ENCODE data around the gene TLDC2.
"Not testable (repeated sequence)": the region's sequence is repeated elsewhere in the genome, so short reads cannot be mapped to it uniquely, and the experiment has no call there.

Gene TLDC2

DNA sequence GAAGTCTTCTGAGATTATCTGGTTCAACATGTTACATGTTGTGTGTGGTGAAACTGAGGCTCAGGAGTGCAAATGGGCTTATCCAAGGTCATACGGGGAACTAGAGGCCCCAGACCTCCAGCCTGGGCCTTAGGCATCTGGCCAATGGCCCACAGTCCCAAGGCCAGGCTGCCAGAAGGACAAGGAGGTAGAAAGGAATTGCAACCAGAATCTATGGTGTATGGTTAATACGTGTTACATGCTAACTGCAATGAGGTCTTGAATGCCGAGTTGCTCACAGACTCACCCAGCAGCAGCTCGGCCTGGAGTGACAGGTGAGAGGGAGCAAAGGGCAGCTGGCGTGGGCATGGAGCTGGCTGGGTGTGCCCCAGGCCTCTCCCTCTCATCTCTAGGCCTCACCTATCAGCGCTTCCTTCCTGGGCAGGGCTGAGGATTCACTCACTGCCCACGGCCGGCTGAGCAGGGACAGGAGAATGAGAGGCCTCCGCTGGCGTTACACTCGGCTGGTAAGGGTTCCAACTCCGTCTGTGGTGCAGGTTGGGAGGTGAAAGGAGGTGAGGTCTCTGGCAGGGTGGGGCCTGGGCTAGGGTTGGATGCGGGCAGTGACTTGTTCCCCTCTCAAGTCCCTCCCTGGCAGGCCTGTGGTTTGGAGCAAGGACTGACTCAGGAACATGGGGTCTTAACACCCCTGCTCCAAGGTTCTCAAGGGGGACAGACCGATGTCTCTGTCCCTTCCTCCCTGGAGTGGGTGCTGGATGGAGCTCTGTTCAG is at the start of gene TLDC2:
TSS of gene TLDC2 (plus strand) at position 437 of the 771 bp plus-strand sequence. CDS start at position 474, 37 bp downstream.
- no peak for DNase-seq

DNA sequence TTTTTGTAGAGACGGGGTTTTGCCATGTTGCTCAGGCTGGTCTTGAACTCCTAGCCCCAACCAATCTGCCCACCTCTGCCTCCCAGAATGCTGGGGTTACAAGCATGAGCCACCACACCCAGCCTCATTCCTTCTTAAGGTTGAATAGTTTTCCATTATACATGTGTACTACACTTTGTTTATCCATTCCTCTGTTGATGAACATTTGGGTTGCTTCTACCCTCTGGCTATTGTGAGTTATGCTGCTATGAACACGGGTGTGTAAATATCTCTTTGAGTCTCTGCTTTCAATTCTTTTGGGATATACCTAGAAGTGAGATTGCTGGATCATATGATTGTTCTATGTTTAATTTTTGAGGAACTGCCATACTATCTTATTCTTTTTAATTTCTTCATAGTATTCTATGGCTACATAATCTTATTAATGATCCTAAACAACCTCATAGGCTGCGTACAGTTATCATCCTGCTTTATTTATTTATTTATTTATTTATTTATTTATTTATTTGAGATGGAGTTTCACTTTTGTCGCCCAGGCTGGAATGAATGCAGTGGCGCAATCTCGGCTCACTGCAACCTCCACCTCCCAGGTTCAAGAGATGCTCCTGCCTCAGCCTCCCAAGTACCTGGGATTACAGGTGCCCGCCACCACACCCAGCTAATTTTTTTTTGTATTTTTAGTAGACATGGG is 49.2 kb upstream of the TLDC2 start:
- no peak for DNase-seq

DNA sequence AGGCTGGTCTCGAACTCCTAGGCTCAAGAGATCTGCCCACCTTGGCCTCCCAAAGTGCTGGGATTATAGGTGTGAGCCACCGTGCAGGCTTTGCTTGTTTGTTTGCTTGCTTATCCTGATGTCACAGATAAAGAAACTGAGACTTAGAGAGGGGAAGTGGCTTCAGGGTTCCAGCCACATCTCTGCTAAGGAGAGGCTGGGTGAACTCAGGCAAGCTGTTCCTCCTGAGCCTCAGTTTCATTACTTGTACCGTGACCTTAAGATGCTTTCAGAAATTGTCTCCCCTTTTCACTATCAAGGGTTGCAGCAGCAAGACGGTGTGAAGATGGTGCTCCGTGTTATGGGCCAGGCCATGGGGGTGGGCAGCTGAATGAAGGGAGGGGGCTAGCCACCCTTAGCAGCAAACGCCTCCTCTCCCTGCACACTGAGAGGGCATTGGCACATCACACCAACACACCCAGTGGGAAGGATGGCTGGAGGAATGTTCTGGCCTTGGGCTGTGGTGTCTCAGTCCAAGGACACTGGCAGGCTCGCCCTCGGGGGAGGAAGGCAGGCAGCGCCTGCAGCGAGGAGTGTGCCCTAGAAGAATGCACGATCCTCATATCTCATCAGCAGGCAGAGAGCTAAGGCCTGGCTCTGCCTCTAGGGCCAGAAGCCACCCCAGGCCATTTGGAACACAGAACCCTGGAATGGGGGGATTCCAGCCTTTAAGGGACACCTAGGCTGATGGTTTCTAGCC is 48.2 kb upstream of the TLDC2 start:
- no peak for DNase-seq

DNA sequence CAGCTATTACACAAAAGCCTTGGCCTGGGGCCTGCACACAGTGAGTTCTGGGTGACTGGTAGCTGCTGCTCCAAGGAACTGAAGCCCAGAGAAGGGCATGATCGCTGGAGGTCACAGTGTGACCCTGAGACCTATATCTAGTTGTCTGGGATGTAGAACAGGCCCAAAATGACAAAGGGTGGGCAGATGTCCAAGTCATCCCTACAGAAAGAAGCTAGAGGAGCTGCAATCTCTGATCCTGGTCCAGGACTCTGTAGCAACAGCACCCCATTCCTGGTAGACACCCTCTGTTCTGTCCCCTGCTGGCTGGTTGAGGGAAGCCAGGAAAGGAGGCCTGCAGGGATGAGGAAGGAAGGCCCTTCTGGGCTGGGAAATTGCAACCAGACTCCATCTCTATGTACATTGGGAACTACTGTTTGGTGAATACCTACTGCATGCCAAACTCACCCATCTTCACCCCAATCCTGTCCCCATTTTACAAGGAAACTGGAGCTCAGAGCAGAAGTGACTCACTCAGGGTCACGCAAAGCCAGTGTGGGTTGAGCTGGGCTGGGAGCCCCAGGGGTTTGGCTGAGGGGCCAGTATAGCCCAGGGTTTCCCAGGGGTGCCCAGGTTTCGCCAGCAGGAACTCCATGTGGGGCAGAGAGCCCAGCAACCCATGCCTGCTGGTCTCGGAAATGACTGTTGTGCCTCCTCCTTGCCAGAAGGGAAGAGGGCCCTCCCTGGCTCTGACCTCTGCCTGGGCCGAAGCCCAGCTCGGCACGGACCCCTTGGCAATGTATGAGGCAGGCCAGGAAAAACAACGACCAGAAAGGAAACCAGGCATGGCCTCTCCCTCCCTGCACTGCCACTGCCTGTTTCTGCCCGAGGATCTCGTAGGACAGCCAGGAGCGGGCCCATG is 44.9 kb upstream of the TLDC2 start:
- DNase-seq, result no peak

DNA sequence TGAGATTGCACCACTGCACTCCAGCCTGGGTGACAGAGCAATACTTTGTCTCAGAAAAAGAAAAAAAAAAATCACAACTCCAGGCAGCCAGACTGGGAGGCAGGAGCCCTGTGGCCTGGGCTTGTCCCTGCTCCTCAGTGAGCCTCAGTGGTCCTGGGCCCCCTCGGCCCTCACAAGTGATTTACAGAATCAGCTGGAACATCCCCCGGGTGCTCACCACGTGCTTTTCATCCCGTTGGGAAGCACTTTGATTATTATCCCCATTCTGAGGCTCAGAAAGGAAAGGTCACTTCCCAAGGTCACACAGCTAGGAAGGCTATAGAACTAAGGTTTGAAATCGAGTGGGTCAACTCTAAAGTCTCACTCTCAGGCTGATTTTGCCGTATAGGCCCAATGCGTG is 43.1 kb upstream of the TLDC2 start:
- no peak for DNase-seq

DNA sequence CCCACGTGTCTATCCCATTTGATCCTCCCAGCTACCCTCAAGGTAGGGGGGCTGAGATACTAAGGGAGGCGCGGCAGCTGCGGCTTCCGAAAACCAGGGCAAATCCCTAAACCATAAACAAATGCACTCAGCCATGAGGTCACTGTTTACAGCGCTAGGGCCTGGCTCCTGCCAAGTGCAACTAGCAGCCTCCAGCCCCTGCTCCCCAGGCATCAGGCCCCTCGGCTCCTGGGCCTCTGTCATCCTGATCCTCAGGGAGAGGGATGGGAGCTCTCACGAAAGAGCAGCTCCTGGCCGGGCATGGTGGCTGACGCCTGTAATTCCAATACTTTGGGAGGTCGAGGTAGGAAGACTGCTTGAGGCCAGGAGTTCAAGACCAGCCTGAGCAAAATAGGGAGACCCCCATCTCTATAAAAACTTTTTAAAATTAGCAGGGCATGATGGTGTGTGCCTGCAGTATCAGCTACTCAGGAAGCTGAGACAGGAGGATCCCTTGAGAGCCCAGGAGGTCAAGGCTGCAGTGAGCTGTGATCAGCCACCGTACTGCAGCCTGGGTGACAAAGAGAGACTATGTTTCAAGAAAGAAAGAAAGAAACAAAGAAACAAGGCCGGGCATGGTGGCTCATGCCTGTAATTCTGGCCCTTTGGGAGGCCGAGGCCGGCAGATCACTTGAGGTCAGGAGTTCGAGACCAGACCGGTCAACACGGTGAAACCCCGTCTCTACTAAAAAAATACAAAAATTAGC is 42.5 kb upstream of the TLDC2 start:
- no peak for DNase-seq

DNA sequence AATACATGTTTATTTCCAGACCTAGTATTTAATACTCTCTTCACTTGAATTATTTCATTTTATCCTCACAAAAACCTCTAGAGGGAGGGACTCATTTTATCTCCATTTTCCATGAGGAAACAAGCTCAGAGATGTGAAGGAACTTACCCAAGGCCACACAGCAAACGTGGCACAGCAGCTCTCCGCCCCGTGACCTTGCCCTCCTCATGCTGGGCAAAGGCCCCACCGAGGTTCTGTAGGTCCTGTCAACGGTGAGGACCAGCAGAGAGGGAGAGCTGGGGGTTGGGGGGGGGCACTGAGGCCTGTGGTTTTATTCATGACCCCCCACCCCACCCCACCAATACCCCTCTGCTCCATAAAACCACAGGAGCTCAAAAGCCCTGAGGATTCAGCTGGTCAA is 40.9 kb upstream of the TLDC2 start:
- no peak for DNase-seq

DNA sequence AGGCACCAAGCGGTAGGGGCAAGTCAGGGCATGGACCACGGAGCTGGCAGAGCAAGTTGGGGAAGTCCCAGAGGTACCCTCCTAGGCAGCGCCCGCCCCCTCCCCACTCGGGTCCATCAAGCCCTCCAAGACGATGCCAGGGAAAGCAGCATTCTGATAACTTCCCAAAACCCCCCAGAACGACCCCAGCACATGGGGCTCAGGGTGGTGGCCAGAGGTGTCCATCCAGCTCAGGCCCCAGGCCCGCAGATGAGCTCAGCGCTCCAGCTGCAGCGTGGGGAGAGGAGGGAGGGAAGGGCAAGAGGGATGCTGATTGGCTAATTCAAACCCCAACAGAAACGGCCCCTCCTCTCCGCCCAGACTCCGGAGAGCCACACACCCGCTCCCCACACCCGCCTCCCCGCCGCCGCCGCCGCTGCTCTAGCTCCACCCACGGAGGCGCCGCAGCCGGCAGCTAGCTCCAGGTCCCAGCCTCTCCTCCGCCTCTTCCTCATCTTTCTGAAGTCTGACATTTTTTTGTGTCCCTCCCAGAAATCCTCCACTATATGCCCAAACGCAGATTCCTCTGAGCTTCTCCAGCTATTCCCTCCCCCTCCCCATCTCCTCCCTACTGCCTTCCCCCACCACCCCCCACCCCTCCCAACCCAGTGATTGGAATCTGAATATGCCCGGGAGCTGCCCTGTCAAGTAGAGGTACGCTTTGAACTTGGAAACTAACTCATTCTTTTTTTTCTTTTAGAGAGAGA is 40.3 kb upstream of the TLDC2 start:
- peak; percentile 88 for DNase-seq

DNA sequence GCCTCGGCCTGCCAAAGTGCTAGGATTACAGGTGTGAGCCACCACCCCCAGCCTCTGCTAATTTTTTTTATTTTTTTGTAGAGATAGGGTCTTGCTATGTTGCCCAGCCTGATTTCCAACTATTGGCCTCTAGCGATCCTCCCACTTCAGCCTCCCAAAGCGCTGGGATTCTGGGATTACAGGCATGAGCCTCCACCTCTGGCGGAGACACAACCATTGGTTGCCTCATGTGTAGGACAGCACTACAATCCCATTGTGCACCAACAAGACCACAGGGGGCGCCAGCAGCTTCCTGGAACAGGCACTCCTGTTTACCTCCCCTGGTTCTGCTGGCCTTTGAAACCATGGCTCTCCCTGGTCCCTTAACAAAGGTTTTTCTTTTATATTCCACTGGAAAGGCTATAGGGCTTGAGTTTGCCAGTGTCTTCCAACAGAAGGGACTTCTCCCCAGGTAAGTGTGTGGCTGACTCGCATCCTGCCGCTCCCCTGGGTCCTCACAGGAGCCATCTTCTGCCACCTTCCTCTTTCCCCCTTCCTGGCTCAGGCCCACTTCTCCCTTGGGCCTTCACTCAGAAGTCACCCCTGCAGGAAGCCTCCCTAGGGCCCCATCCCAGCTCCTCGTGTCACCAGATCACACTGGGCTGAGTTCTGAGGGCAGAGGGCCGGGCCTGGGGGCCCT is 39.2 kb upstream of the TLDC2 start:
- peak; percentile 74 for DNase-seq

DNA sequence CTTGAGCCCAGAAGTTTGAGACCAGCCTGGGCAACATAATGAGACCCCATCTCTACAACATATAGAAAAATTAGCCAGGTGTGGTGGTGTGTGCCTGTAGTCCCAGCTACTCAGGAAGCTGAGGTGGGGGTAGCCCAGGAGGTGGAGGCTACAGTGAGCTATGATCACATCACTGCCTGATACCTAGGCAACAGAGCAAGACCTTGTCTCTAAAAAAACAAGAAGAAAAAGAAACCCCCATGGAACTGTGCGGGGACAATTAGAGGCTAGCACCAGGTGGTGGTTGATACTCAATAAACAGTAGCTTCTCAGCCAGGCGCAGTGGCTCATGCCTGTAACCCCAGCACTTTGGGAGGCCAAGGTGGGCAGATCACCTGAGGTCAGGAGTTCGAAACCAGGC is 37.6 kb upstream of the TLDC2 start:
- DNase-seq, result not testable (repeated sequence)

DNA sequence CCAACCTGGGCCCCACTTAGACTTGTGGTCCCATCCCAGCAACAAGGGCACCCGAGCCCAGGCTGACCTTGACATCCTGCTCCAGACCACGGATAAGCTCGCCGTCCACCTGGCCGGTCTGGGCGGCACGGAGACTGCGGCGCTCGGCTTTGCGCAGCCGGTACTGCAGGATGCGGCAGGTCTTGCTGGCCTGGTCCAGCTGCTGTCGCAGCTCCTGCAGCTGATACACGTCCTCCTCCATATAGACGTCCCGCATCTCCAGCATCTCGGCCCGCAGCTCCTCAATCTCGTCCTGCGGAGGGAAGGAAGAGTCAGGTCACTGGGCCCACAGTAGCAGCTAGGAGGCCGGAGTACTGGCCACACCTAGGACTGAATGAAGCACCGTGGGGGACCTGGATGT is 36.8 kb upstream of the TLDC2 start:
- no peak for DNase-seq

DNA sequence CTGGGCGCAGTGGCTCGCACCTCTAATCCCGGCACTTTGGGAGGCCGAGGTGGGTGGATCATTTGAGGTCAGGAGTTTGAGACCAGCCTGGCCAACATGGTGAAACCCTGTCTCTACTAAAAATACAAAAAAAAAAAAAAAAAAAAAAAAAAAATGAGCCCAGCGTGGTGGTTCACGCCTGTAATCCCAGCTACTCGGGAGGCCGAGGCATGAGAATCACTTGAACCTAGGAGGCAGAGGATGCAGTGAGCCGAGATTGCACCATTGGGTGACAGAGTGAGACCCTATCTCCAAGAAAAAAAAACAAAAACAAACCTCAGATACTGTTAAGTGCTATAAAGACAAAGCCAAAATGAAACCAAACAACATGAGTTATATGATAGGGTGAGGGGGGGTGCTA is 34.9 kb upstream of the TLDC2 start:
- not testable (repeated sequence) for DNase-seq

DNA sequence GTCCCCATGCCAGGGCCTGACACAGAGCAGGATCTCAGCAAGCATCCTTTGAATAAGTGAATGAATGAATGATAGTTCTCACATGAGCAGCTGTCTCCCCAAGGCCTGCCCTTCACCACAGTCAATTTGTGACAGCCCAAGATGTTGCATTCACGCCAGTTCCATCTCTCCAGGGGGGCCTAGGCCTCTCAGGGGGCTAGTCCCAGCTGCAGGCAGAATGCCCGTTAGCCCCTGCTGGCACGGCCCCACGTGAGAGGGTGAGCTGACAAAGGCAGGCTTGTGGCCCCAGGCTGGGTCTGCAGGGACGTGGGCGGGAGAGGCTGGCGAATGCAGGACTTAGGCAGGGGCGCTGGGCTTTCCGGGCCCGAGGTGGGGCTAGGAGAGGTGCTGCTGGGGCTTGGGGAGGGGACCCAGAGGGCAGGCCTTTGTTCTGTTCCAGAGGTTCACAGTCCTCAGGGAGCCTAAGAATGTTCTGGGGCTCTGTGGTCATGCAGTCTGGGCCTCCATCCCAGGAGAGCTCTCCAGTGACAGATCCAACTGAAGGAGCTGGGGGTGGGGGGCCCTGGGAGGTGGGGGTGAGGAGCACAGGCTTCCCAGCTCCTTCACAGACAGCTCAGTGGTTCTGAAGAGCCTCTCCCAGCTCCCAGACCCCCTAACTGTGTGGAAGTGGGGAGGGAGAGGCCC is 30.5 kb upstream of the TLDC2 start:
- DNase-seq, result peak; percentile 95

DNA sequence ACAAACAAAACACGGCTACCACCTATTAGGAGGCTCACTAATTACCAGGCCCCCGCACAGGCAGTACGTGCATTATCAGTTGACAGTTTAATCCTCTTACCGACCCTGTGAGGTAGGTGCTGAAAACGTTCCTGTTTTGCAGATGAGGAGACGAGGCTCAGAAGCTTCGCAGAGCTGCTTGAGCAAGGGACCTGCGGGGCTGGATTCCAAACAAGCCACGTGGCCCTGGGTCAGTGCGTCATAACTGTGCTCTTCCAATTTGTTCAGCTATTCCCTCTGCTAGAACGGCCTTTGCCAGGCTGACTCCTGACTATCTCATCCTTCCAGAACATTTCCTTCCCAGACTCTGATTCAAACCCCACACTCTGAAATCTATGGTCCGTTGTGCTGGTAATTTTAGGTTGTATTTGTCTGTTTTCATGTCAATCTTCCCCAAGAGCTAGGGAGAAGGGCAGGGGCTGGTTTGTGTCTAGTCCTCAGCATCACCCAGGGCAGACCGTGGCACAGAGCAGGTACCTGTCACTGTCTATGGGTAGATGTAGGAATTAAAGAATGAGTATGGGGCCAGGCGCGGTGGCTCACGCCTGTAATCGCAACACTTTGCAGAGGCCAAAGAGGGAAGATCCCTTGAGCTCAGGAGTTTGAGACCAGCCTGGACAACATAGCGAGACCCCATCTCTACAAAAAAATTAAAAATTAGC is 28.8 kb upstream of the TLDC2 start:
- peak; percentile 22 for DNase-seq

DNA sequence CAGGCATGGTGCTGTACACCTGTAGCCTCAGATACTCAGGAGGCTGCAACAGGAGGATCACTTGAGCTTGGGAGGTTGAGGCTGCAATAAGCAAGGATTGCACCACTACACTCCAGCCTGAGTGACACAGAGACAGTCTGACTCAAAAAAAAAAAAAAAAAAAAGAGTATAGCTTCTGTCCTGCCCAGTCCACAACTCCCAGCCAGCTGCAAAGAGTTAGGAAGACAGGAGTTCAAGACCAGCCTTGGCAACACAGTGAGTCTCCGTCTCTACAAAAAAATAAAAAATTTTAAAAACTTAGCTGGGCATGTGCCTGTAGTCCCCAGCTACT is 28.3 kb upstream of the TLDC2 start:
- no peak for DNase-seq

DNA sequence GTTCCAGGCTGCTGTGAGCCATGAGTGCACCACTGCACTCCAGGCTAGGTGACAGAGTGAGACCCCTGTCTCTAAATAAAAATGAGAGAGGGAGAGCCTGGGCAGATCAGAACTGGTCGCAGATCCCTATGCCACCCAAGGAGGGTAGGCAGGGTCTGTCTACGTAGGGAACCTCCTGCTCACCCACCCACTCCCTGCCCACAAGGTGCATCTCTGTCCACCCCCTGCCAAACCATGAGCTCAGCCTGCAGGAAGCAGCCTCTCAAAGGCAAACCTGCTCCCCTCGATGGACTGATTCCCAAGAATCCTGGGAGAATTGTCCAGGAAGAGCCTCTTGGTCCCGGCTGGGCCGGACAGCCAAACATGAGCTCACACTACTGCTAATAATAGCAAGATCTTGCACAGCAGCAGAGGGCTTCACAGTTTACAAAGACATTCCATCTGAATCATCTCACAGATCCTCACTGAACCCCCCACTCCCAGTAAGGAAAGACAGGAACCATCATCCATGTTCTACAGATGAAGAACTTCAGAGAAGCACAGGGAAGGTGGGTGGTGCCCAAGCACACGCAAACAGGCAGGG is 27.8 kb upstream of the TLDC2 start:
- no peak for DNase-seq

DNA sequence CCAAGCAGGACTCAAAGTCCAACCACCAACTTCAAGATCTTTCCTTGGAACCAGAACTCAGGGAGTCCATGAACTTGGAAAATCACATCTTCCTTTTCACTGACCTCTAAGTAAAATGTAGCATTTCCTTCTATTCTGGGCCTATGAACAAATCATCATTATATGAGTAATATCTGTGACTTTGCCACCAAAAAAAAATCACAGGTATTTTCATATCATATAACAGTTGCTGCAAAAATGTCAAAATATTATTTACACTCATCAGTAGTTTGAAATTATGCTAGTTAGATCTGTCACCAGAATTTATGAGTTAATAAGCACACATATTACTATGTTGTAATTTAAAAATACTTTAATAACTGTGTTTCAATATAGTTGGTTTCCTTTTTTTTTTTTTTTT is 27.3 kb upstream of the TLDC2 start:
- no peak for DNase-seq

DNA sequence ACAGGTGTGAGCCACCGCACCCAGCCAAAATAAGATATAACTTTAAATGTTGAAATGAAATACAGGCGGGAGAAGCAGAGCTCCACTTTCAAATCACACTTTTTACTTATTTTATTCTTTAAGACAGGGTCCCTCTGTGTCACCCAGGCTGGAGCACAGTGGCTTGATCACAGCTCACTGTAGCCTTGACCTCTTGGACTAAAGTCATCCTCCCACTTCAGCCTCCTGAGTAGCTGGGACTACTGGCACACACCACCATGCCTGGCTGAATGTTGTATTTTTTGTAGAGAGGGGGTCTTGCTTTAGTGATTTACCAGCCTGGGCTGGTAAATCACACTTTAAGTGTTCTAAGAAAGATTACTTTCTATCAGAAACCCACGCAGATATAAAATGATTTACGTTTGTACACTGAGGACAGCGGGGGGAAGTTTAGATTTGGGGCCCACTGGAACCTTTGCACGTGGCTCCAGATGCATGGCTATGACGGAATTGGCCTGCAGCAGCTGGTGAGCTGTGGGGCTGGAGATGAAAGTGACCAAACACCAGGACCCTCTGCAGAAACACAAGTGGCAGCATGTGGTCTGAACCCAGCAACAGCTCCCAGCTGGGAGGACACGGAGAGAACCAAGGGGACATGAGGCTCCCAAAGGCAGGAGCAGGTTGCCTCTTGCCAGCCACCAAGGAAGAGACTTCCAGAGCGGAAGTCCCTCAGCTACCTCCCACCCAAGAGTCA is 26.4 kb upstream of the TLDC2 start:
- no peak for DNase-seq
